Neural cell (in vitro differentiated cells): Measurements from ENCODE around the gene KCNK6. TPM values are rescaled to one million over a fixed set of nuclear protein-coding genes. Genes with fewer than 3 reads are reported as not detected.

ENCODE experiments used
- H2AFZ ChIP-seq: fragments of 200-600, 300-800 bp; sonication (generic), shearing (Covaris generic); 2 replicates; pipeline ENCODE4 v1.6.0; 2014; ENCODE audit warnings: low read depth, mild to moderate bottlenecking, antibody characterized with exemption, low read length, moderate library complexity
- H3F3A ChIP-seq: fragments of 200-600 bp; shearing (Covaris generic); 2 replicates; pipeline ENCODE4 v1.6.1; 2016; ENCODE audit warnings: mild to moderate bottlenecking, moderate library complexity, mixed read lengths, antibody characterized with exemption, low read length; ENCODE audit not compliant: insufficient read depth, poor library complexity, severe bottlenecking
- H3K27ac ChIP-seq: fragments of 200-600, 300-800 bp; sonication (generic), shearing (Covaris generic); 2 replicates; pipeline ENCODE4 v1.5.1; 2014; ENCODE audit warnings: mild to moderate bottlenecking, low read length, moderate library complexity
- H3K27me3 ChIP-seq: fragments of 300-800, 200-600 bp; sonication (generic), shearing (Covaris generic); 2 replicates; pipeline ENCODE4 v1.6.0; 2014; ENCODE audit warnings: mild to moderate bottlenecking, low read depth, low read length, moderate library complexity; ENCODE audit not compliant: insufficient read depth
- H3K36me3 ChIP-seq: fragments of 300-800, 200-600 bp; sonication (generic), shearing (Covaris generic); 2 replicates; pipeline ENCODE4 v1.5.1; 2014; ENCODE audit warnings: mild to moderate bottlenecking, antibody characterized with exemption, low read length, moderate library complexity; ENCODE audit not compliant: insufficient read depth
- H3K4me2 ChIP-seq: fragments of 300-800, 200-600 bp; sonication (generic), shearing (Covaris generic); 2 replicates; pipeline ENCODE4 v1.6.0; 2014; ENCODE audit warnings: mild to moderate bottlenecking, low read length
- H3K4me3 ChIP-seq: fragments of 300-800, 200-600 bp; sonication (generic), shearing (Covaris generic); 2 replicates; pipeline ENCODE4 v1.5.1; 2014; ENCODE audit warnings: mild to moderate bottlenecking, low read length, moderate library complexity
- H3K79me2 ChIP-seq: fragments of 200-600 bp; shearing (Covaris generic); replicated peaks from 2 replicates; pipeline ENCODE4 v1.6.0; 2014; ENCODE audit warnings: mild to moderate bottlenecking, low read length, moderate library complexity; ENCODE audit not compliant: insufficient read depth
- H3K9ac ChIP-seq: fragments of 300-800, 200-600 bp; sonication (generic), shearing (Covaris generic); 2 replicates; pipeline ENCODE4 v1.6.1; 2016; ENCODE audit warnings: mild to moderate bottlenecking, low read length, mixed read lengths
- H3K9me2 ChIP-seq: fragments of 200-600 bp; shearing (Covaris generic); 2 replicates; pipeline ENCODE4 v1.6.1; 2016; ENCODE audit warnings: mild to moderate bottlenecking, low read length, mixed read lengths; ENCODE audit not compliant: insufficient read depth
- H3K9me3 ChIP-seq: fragments of 200-600, 300-800 bp; sonication (generic), shearing (Covaris generic); 2 replicates; pipeline ENCODE4 v1.6.1; 2016; ENCODE audit warnings: mild to moderate bottlenecking, mixed run types, low read length, moderate library complexity, mixed read lengths
- H4K20me1 ChIP-seq: fragments of 200-600 bp; shearing (Covaris generic); 2 replicates; pipeline ENCODE4 v1.6.1; 2016; ENCODE audit warnings: mild to moderate bottlenecking, mixed run types; ENCODE audit not compliant: insufficient read depth
- EP300 ChIP-seq: fragments of 450-650 bp; conservative IDR thresholded peaks from 2 replicates; pipeline ENCODE4 v1.6.1; 2014; ENCODE audit warnings: antibody characterized with exemption, mild to moderate bottlenecking, moderate library complexity; ENCODE audit not compliant: poor library complexity, severe bottlenecking
- EZH2 ChIP-seq: fragments of 200-600, 300-800 bp; shearing (Covaris generic), sonication (generic); IDR thresholded peaks from 2 replicates; pipeline ENCODE4 v1.6.1; 2014; ENCODE audit warnings: antibody characterized with exemption, low read length, borderline replicate concordance, mild to moderate bottlenecking; ENCODE audit not compliant: insufficient read depth, poor library complexity, severe bottlenecking
- MXI1 ChIP-seq: fragments of 450-650 bp; conservative IDR thresholded peaks from 2 replicates; pipeline ENCODE4 v1.6.1; 2014; ENCODE audit warnings: antibody characterized with exemption, mild to moderate bottlenecking; ENCODE audit not compliant: poor library complexity, severe bottlenecking
- POLR2AphosphoS5 ChIP-seq: IDR thresholded peaks from 2 replicates; pipeline ENCODE4 v1.6.1; 2012
- RAD21 ChIP-seq: fragments of 450-650 bp; conservative IDR thresholded peaks from 2 replicates; pipeline ENCODE4 v1.6.1; 2014; ENCODE audit warnings: antibody characterized with exemption, mild to moderate bottlenecking, moderate library complexity
- SMC3 ChIP-seq: fragments of 450-650 bp; conservative IDR thresholded peaks from 2 replicates; pipeline ENCODE4 v1.6.1; 2014; ENCODE audit warnings: antibody characterized with exemption, mild to moderate bottlenecking, moderate library complexity; ENCODE audit not compliant: poor library complexity
- TAF1 ChIP-seq: IDR thresholded peaks from 2 replicates; pipeline ENCODE4 v1.6.1; 2012; ENCODE audit warnings: low read depth
- polyA plus RNA-seq: library from polyadenylated mRNA; depleted of rRNA; stranded (reverse); fragments of >200 nt; gene quantifications from 2 replicates; pipeline ENCODE4 v1.2.3, GENCODE V29; 2014
- TF ChIP-seq, protein P1 (sequence below): fragments of 450-650 bp; IDR thresholded peaks from 2 replicates; pipeline ENCODE4 v1.5.1; 2014; ENCODE audit warnings: antibody characterized with exemption, mild to moderate bottlenecking, moderate library complexity; ENCODE audit not compliant: poor library complexity, severe bottlenecking
- TF ChIP-seq, protein P2 (sequence below): IDR thresholded peaks from 2 replicates; pipeline ENCODE4 v1.6.1; 2012; ENCODE audit warnings: borderline replicate concordance

The KCNK6 gene
- polyA plus RNA-seq, 1 donor from 2014 or later: not detected

DNA sequence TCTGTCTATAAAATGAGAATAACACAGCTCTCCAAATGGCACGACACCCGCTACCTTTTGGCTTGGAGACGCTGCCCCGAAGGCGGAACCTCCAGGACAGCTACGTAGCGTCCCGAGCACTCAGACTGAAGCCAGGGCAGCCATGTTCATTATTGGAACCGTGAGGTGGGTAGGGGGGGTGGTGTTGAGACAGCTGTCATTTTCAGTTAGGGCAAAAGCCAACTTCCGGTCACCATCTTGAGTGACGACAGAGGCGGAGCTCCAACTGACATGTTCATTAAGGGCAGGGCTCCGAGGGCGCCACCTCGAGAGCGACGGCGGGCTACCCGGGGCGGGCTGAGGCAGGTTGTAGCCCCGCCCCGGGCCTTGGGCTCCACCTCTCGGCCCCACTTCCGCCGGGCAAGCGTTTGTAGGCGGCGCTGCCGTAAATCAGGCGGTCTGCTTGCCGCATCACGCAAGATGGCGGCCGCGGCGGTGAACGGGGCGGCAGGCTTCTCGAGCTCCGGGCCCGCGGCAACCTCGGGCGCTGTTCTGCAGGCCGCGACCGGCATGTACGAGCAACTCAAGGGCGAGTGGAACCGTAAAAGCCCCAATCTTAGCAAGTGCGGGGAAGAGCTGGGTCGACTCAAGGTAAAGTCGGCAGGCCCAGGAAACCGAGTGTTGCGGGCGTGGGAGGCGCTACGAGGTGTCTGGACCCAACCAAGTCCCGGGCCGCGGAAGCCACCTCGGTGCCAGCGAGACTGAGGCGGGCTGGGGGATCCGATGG, 54.9 kb downstream of the KCNK6 start, which contains the start of gene PSMD8:
TSS of gene PSMD8 (plus strand) at position 240 of the 766 bp plus-strand sequence. CDS start at position 271, 31 bp downstream.
- no peaks in the 10 kb centered on the region for H3K27me3 ChIP-seq
- H3K27ac ChIP-seq: peak within 1 kb of the TSS; percentile 91
- H3K9ac ChIP-seq: peak within 1 kb of the TSS; percentile 92
- no peaks in the 10 kb centered on the region for H3K36me3 ChIP-seq
- peaks cover 19% of the 10 kb centered on the region for H3K79me2 ChIP-seq
- peak; percentile 97 for TF ChIP-seq EP300
- no peak for TF ChIP-seq EZH2
- peak; percentile 97 for TF ChIP-seq POLR2AphosphoS5
- TF ChIP-seq, protein P1, sequence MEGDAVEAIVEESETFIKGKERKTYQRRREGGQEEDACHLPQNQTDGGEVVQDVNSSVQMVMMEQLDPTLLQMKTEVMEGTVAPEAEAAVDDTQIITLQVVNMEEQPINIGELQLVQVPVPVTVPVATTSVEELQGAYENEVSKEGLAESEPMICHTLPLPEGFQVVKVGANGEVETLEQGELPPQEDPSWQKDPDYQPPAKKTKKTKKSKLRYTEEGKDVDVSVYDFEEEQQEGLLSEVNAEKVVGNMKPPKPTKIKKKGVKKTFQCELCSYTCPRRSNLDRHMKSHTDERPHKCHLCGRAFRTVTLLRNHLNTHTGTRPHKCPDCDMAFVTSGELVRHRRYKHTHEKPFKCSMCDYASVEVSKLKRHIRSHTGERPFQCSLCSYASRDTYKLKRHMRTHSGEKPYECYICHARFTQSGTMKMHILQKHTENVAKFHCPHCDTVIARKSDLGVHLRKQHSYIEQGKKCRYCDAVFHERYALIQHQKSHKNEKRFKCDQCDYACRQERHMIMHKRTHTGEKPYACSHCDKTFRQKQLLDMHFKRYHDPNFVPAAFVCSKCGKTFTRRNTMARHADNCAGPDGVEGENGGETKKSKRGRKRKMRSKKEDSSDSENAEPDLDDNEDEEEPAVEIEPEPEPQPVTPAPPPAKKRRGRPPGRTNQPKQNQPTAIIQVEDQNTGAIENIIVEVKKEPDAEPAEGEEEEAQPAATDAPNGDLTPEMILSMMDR: peak; percentile 74
- TF ChIP-seq MXI1: peak; percentile 89
- peak; percentile 99 for TF ChIP-seq TAF1
- peak; percentile 42 for TF ChIP-seq RAD21
- TF ChIP-seq SMC3: peak; percentile 51
- TF ChIP-seq, protein P2, sequence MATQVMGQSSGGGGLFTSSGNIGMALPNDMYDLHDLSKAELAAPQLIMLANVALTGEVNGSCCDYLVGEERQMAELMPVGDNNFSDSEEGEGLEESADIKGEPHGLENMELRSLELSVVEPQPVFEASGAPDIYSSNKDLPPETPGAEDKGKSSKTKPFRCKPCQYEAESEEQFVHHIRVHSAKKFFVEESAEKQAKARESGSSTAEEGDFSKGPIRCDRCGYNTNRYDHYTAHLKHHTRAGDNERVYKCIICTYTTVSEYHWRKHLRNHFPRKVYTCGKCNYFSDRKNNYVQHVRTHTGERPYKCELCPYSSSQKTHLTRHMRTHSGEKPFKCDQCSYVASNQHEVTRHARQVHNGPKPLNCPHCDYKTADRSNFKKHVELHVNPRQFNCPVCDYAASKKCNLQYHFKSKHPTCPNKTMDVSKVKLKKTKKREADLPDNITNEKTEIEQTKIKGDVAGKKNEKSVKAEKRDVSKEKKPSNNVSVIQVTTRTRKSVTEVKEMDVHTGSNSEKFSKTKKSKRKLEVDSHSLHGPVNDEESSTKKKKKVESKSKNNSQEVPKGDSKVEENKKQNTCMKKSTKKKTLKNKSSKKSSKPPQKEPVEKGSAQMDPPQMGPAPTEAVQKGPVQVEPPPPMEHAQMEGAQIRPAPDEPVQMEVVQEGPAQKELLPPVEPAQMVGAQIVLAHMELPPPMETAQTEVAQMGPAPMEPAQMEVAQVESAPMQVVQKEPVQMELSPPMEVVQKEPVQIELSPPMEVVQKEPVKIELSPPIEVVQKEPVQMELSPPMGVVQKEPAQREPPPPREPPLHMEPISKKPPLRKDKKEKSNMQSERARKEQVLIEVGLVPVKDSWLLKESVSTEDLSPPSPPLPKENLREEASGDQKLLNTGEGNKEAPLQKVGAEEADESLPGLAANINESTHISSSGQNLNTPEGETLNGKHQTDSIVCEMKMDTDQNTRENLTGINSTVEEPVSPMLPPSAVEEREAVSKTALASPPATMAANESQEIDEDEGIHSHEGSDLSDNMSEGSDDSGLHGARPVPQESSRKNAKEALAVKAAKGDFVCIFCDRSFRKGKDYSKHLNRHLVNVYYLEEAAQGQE: peak; percentile 97
- H3F3A ChIP-seq: no peaks in the 10 kb centered on the region
- H3K9me3 ChIP-seq: no peaks in the 10 kb centered on the region
- H3K4me2 ChIP-seq: peak within 1 kb of the TSS; percentile 98
- H3K9me2 ChIP-seq: no peaks in the 10 kb centered on the region
- H3K4me3 ChIP-seq: peak within 1 kb of the TSS; percentile 84
- no peaks in the 10 kb centered on the region for H4K20me1 ChIP-seq
- H2AFZ ChIP-seq: peak within 1 kb of the TSS; percentile 90

DNA sequence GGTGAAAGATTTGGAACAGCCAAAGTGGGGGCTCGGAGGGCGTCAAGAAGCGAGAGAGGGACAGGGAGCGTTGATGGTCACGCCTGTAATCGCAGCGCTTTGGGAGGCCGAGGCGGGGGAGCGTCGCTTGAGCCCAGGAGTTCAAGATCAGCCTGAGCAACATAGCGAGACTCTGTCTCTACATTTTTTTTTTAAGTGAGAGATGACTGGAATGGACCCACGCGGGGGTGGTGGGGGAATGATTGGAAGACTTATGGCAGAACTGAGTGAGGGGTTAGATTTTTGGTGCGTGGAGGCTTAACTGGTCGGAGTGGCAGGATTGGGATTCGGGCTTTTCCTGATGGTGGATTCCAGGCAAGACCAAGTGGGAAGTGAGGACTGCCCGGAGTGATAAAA, 55.5 kb downstream of the KCNK6 start:
- peak overlapping the region; percentile 91 for H3K27ac ChIP-seq
- peak overlapping the region; percentile 90 for H2AFZ ChIP-seq
- H3K79me2 ChIP-seq: peaks cover 19% of the 10 kb centered on the region
- peak overlapping the region; percentile 98 for H3K4me2 ChIP-seq
- H3K9me2 ChIP-seq: no peaks in the 10 kb centered on the region
- H3K9ac ChIP-seq: peak overlapping the region; percentile 92
- H3F3A ChIP-seq: no peaks in the 10 kb centered on the region
- H3K27me3 ChIP-seq: no peaks in the 10 kb centered on the region
- H3K4me3 ChIP-seq: peak overlapping the region; percentile 84
- no peaks in the 10 kb centered on the region for H3K36me3 ChIP-seq
- H3K9me3 ChIP-seq: no peaks in the 10 kb centered on the region
- TF ChIP-seq POLR2AphosphoS5 (no peak), RAD21 (no peak), SMC3 (no peak), TAF1 (no peak), EZH2 (no peak), MXI1 (no peak), EP300 (no peak)
- TF ChIP-seq, protein P1: no peak
- TF ChIP-seq, protein P2: no peak
- H4K20me1 ChIP-seq: no peaks in the 10 kb centered on the region
